GM23248 (cell line): ENCODE measurements around the gene GCH1. TPM values are rescaled to one million over a fixed set of nuclear protein-coding genes. Genes with fewer than 3 reads are reported as not detected.

Experiments used
- DNase-seq: peaks from one replicate; pipeline ENCODE4 v3.0.0-alpha.2; 2015
- H2AFZ ChIP-seq: fragments of 200-600 bp; sonication (generic); 2 replicates; pipeline ENCODE4 v1.6.1; 2016; ENCODE audit warnings: antibody characterized with exemption
- H3F3A ChIP-seq: fragments of 200-600 bp; sonication (generic); 2 replicates; pipeline ENCODE4 v1.6.1; 2016; ENCODE audit warnings: mild to moderate bottlenecking, antibody characterized with exemption, mixed run types; ENCODE audit not compliant: insufficient read depth
- H3K27ac ChIP-seq: fragments of 200-600 bp; sonication (generic); 2 replicates; pipeline ENCODE4 v1.5.1; 2016; ENCODE audit warnings: mild to moderate bottlenecking
- H3K27me3 ChIP-seq: fragments of 200-600 bp; sonication (generic); replicated peaks from 2 replicates; pipeline ENCODE4 v1.6.1; 2016; ENCODE audit warnings: mild to moderate bottlenecking; ENCODE audit not compliant: insufficient read depth
- H3K36me3 ChIP-seq: fragments of 200-600 bp; sonication (generic); 2 replicates; pipeline ENCODE4 v1.6.1; 2016; ENCODE audit warnings: low read depth, mild to moderate bottlenecking
- H3K4me1 ChIP-seq: fragments of 200-600 bp; sonication (generic); 2 replicates; pipeline ENCODE4 v1.6.1; 2016; ENCODE audit warnings: mild to moderate bottlenecking; ENCODE audit not compliant: insufficient read depth
- H3K4me2 ChIP-seq: fragments of 200-600 bp; sonication (generic); one replicate; pipeline ENCODE4 v1.6.1; 2016; ENCODE audit warnings: mild to moderate bottlenecking; ENCODE audit not compliant: unreplicated experiment
- H3K4me3 ChIP-seq: fragments of 200-600 bp; sonication (generic); 2 replicates; pipeline ENCODE4 v1.5.1; 2016; ENCODE audit warnings: mild to moderate bottlenecking
- H3K79me2 ChIP-seq: fragments of 200-600 bp; sonication (generic); 2 replicates; pipeline ENCODE4 v1.6.1; 2016; ENCODE audit warnings: mild to moderate bottlenecking; ENCODE audit not compliant: insufficient read depth
- H3K9ac ChIP-seq: fragments of 200-600 bp; sonication (generic); 2 replicates; pipeline ENCODE4 v1.6.1; 2016; ENCODE audit warnings: mild to moderate bottlenecking
- H3K9me2 ChIP-seq: fragments of 200-600 bp; sonication (generic); 2 replicates; pipeline ENCODE4 v1.6.1; 2016; ENCODE audit warnings: mixed run types, mild to moderate bottlenecking, moderate library complexity; ENCODE audit not compliant: insufficient read depth
- H3K9me3 ChIP-seq: fragments of 200-600 bp; sonication (generic); one replicate; pipeline ENCODE4 v1.6.1; 2017; ENCODE audit warnings: low read depth
- H4K20me1 ChIP-seq: fragments of 200-600 bp; sonication (generic); 2 replicates; pipeline ENCODE4 v1.6.0; 2016; ENCODE audit not compliant: insufficient read depth
- EZH2 ChIP-seq: fragments of 200-600 bp; sonication (generic); IDR thresholded peaks from 2 replicates; pipeline ENCODE4 v1.6.1; 2018; ENCODE audit warnings: antibody characterized with exemption, mild to moderate bottlenecking; ENCODE audit not compliant: insufficient read depth, poor library complexity, severe bottlenecking
- EZH2phosphoT487 ChIP-seq: fragments of 200-600 bp; sonication (generic); IDR thresholded peaks from 2 replicates; pipeline ENCODE4 v1.6.1; 2018; ENCODE audit warnings: antibody characterized with exemption, moderate library complexity, mild to moderate bottlenecking, low read depth; ENCODE audit not compliant: insufficient read depth
- WGBS, 2 experiments: methylation state at CpG; one replicate each; pipeline ENCODE4 v1.1.6; 2015 to 2017; ENCODE audit warnings: low lambda C conversion rate in 2 of 2, low coverage in 1 of 2; ENCODE audit errors: missing lambda C conversion rate in 2 of 2; 5-methylcytosine and 5-hydroxymethylcytosine counted together
- in situ Hi-C: fragments of 300-500 bp; cut with MboI; formaldehyde crosslinking; loops from 2 replicates; pipeline ENCODE4 v1.15.0; 2020
- polyA plus RNA-seq: library from polyadenylated mRNA; unstranded; fragments of >200 nt; fragmentation: Nextera tagmentation; extraction: Ambion mirVana; gene quantifications from 2 replicates; pipeline ENCODE4 v1.2.1, GENCODE V29; 2016
- total RNA-seq: library from RNA; depleted of rRNA; stranded (reverse); fragments of >200 nt; shearing (Covaris generic); gene quantifications from 2 replicates; pipeline ENCODE4 v1.2.3, GENCODE V29; 2014

GCH1 gene
- total and polyA plus RNA-seq, 2 experiments from 2014 or later, result 3.9 to 4.2 TPM

GRCh38 chr14:54837508-54838149 is 65.0 kb downstream of the GCH1 start:
- TF ChIP-seq EZH2 (no peak), EZH2phosphoT487 (no peak)
- no peak overlapping the region for H3K4me2 ChIP-seq
- H3K4me3 ChIP-seq, result no peak overlapping the region
- no peaks in the 10 kb centered on the region for H3K4me1 ChIP-seq
- 93 to 97% methylated on average over 2 of the region's 2 CpGs for WGBS, 2 experiments
- H3K27ac ChIP-seq, result no peak overlapping the region
- in situ Hi-C loops, result no loop called here
- H3K79me2 ChIP-seq, result no peaks in the 10 kb centered on the region
- H3F3A ChIP-seq, result no peaks in the 10 kb centered on the region
- H3K9me2 ChIP-seq, result no peaks in the 10 kb centered on the region
- H3K9me3 ChIP-seq, result no peaks in the 10 kb centered on the region
- no peak overlapping the region for H3K9ac ChIP-seq
- H2AFZ ChIP-seq, result no peak overlapping the region
- H3K27me3 ChIP-seq, result no peaks in the 10 kb centered on the region
- H4K20me1 ChIP-seq, result no peaks in the 10 kb centered on the region
- H3K36me3 ChIP-seq, result no peaks in the 10 kb centered on the region
- DNase-seq, result no peak

DNA sequence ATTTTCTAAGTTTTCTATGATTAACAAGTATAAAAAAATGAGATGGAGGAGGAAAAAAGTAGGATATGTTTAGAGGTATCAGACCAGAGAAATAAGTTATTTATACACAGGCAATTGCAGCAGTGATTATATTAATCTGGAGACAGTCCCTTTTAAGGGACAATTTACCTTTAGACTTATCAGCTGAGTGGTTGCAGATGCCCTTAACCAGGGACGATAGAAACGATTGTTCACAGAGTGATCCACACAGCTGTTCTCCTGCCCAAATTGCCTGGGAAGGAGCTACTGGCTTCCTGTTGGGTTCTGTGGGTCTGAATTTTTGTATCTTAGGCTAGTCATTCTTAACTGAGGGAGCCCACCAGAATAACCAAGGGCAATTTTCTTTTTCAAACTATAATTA is 66.4 kb downstream of the GCH1 start:
- no peaks in the 10 kb centered on the region for H3K79me2 ChIP-seq
- H3K27me3 ChIP-seq, result no peaks in the 10 kb centered on the region
- H3K9ac ChIP-seq, result no peak overlapping the region
- H3K4me1 ChIP-seq, result no peaks in the 10 kb centered on the region
- no peak overlapping the region for H3K4me3 ChIP-seq
- 6 to 15% methylated on average over 2 of the region's 2 CpGs for WGBS, 2 experiments
- no peak for DNase-seq
- in situ Hi-C loops, result no loop called here
- no peaks in the 10 kb centered on the region for H3K9me3 ChIP-seq
- no peak overlapping the region for H3K27ac ChIP-seq
- H3K36me3 ChIP-seq, result no peaks in the 10 kb centered on the region
- H4K20me1 ChIP-seq, result no peaks in the 10 kb centered on the region
- H3F3A ChIP-seq, result no peaks in the 10 kb centered on the region
- H3K4me2 ChIP-seq, result no peak overlapping the region
- H2AFZ ChIP-seq, result no peak overlapping the region
- TF ChIP-seq EZH2, result no peak
- TF ChIP-seq EZH2phosphoT487, result no peak
- no peaks in the 10 kb centered on the region for H3K9me2 ChIP-seq

- no peaks in the 10 kb centered on the region for H3F3A ChIP-seq
- in situ Hi-C loops, result no loop called here
- H4K20me1 ChIP-seq, result no peaks in the 10 kb centered on the region
- H3K9ac ChIP-seq, result no peak overlapping the region
- H3K4me3 ChIP-seq, result no peak overlapping the region
- no peak overlapping the region for H2AFZ ChIP-seq
- no peak for TF ChIP-seq EZH2
- TF ChIP-seq EZH2phosphoT487, result no peak
- 78 to 86% methylated on average over 6 of the region's 6 CpGs for WGBS, 2 experiments
- no peak overlapping the region for H3K4me2 ChIP-seq
- H3K27ac ChIP-seq, result no peak overlapping the region
- DNase-seq, result no peak
- no peaks in the 10 kb centered on the region for H3K4me1 ChIP-seq
- no peaks in the 10 kb centered on the region for H3K9me3 ChIP-seq
- H3K9me2 ChIP-seq, result no peaks in the 10 kb centered on the region
- H3K27me3 ChIP-seq, result no peaks in the 10 kb centered on the region
- H3K79me2 ChIP-seq, result no peaks in the 10 kb centered on the region
- H3K36me3 ChIP-seq, result no peaks in the 10 kb centered on the region
Observed at GRCh38 chr14:54834727-54835126, 67.9 kb downstream of the GCH1 start.

GRCh38 chr14:54834081-54834480 is 68.5 kb downstream of the GCH1 start:
- H3K9me2 ChIP-seq, result no peaks in the 10 kb centered on the region
- H3K79me2 ChIP-seq, result no peaks in the 10 kb centered on the region
- H3F3A ChIP-seq, result no peaks in the 10 kb centered on the region
- H3K9ac ChIP-seq, result no peak overlapping the region
- TF ChIP-seq EZH2phosphoT487 (no peak), EZH2 (no peak)
- no peaks in the 10 kb centered on the region for H3K27me3 ChIP-seq
- no peaks in the 10 kb centered on the region for H3K9me3 ChIP-seq
- DNase-seq, result no peak
- H2AFZ ChIP-seq, result no peak overlapping the region
- no peaks in the 10 kb centered on the region for H3K36me3 ChIP-seq
- H3K27ac ChIP-seq, result no peak overlapping the region
- H3K4me3 ChIP-seq, result no peak overlapping the region
- H4K20me1 ChIP-seq, result no peaks in the 10 kb centered on the region
- no peaks in the 10 kb centered on the region for H3K4me1 ChIP-seq
- in situ Hi-C loops, result no loop called here
- H3K4me2 ChIP-seq, result no peak overlapping the region

DNA sequence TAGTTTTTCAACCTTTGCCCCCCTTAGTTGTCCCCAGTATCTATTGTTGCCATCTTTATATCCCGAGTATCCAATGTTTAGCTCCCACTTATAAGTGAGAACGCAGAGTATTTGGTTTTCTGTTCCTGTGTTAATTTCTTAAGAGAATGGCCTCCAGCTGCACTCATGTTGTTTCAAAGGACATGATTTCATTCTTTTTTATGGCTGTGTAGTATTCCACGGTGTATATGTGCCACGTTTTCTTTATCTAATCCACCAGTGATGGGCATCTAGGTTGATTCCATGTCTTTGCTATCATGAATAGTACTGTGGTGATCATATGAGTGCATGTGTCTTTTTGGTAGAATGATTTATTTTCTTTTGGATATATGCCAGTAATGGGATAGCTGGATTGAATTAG is 72.0 kb downstream of the GCH1 start:
- H3K9ac ChIP-seq, result no peak overlapping the region
- no peak overlapping the region for H2AFZ ChIP-seq
- no peak for DNase-seq
- no peak overlapping the region for H3K4me2 ChIP-seq
- H3K27me3 ChIP-seq, result no peaks in the 10 kb centered on the region; the same call in 1 of the 2 replicates
- no peak overlapping the region for H3K27ac ChIP-seq
- 71 to 72% methylated on average over 4 of the region's 4 CpGs for WGBS, 2 experiments
- H3K4me1 ChIP-seq, result no peaks in the 10 kb centered on the region
- in situ Hi-C loops, result no loop called here
- no peaks in the 10 kb centered on the region for H3K79me2 ChIP-seq
- H4K20me1 ChIP-seq, result no peaks in the 10 kb centered on the region
- H3K36me3 ChIP-seq, result no peaks in the 10 kb centered on the region
- H3F3A ChIP-seq, result no peaks in the 10 kb centered on the region
- TF ChIP-seq EZH2phosphoT487, result no peak
- no peak for TF ChIP-seq EZH2
- H3K4me3 ChIP-seq, result no peak overlapping the region
- H3K9me2 ChIP-seq, result no peaks in the 10 kb centered on the region
- no peaks in the 10 kb centered on the region for H3K9me3 ChIP-seq
